ENCODE data around the gene HSPD1.
"Not testable (repeated sequence)": the region's sequence is repeated elsewhere in the genome, so short reads cannot be mapped to it uniquely, and the experiment has no call there.

Gene HSPD1

GRCh38 chr2:197497326-197497725, 2.3 kb downstream of the HSPD1 start:
- no peak for DNase-seq (ENCODE audit: low spot score)
- no peak for FAIRE-seq

- FAIRE-seq, result no peak
Observed at GRCh38 chr2:197496695-197497094, 2.9 kb downstream of the HSPD1 start.

GRCh38 chr2:197495433-197496134, 4.1 kb downstream of the HSPD1 start:
- no peak for FAIRE-seq
- DNase-seq (ENCODE audit: low spot score), result no peak

More at GRCh38 chr2:197496695-197497094, 2.9 kb downstream of the HSPD1 start:
- no peak for DNase-seq (ENCODE audit: low spot score)

- no peak for FAIRE-seq
Observed at GRCh38 chr2:197487385-197487784, 12.3 kb downstream of the HSPD1 start.

GRCh38 chr2:197486175-197486574, 13.5 kb downstream of the HSPD1 start:
- DNase-seq (ENCODE audit: low spot score), result no peak
- FAIRE-seq, result no peak

More at GRCh38 chr2:197487385-197487784, 12.3 kb downstream of the HSPD1 start:
- no peak for DNase-seq (ENCODE audit: low spot score)

GRCh38 chr2:197484248-197484647, 15.4 kb downstream of the HSPD1 start:
- FAIRE-seq, result not testable (repeated sequence)

GRCh38 chr2:197480165-197481036, 19.2 kb downstream of the HSPD1 start:
- FAIRE-seq, result no peak
- no peak for DNase-seq (ENCODE audit: low spot score)

More at GRCh38 chr2:197484248-197484647, 15.4 kb downstream of the HSPD1 start:
- DNase-seq (ENCODE audit: low spot score), result not testable (repeated sequence)

- DNase-seq (ENCODE audit: low spot score) (no peak), FAIRE-seq (no peak)
Observed at GRCh38 chr2:197477797-197478196, 21.8 kb downstream of the HSPD1 start.

GRCh38 chr2:197472166-197472565, 27.5 kb downstream of the HSPD1 start:
- DNase-seq (ENCODE audit: low spot score) (no peak), FAIRE-seq (no peak)

GRCh38 chr2:197464175-197464574, 35.5 kb downstream of the HSPD1 start:
- no peak for FAIRE-seq
- no peak for DNase-seq (ENCODE audit: low spot score)

GRCh38 chr2:197461057-197461456, 38.6 kb downstream of the HSPD1 start:
- DNase-seq (ENCODE audit: low spot score) (no peak), FAIRE-seq (no peak)

GRCh38 chr2:197460649-197461048, 39.0 kb downstream of the HSPD1 start:
- no peak for DNase-seq (ENCODE audit: low spot score)
- no peak for FAIRE-seq

- no peak for DNase-seq (ENCODE audit: low spot score)
Observed at GRCh38 chr2:197455428-197455827, 44.2 kb downstream of the HSPD1 start.

GRCh38 chr2:197454923-197455322, 44.7 kb downstream of the HSPD1 start:
- DNase-seq (ENCODE audit: low spot score), result no peak
- no peak for FAIRE-seq

More at GRCh38 chr2:197455428-197455827, 44.2 kb downstream of the HSPD1 start:
- FAIRE-seq, result no peak

GRCh38 chr2:197453914-197454398, 45.7 kb downstream of the HSPD1 start:
- peak; percentile 87 for DNase-seq (ENCODE audit: low spot score)
- FAIRE-seq, result peak; percentile 18

- DNase-seq (ENCODE audit: low spot score) (peak; percentile 99), FAIRE-seq (peak; percentile 91)
Observed at GRCh38 chr2:197453123-197453913, 46.3 kb downstream of the HSPD1 start, which contains the start of gene COQ10B. COQ10B (plus strand) TSS chr2:197453552; CDS start chr2:197453561, 9 bp downstream.

GRCh38 chr2:197452754-197453122, 46.9 kb downstream of the HSPD1 start:
- FAIRE-seq (no peak), DNase-seq (ENCODE audit: low spot score) (no peak)

GRCh38 chr2:197450935-197451358, 48.7 kb downstream of the HSPD1 start:
- FAIRE-seq; DNase-seq (ENCODE audit: low spot score): not testable (repeated sequence)

GRCh38 chr2:197450465-197450864, 49.2 kb downstream of the HSPD1 start:
- DNase-seq (ENCODE audit: low spot score) (no peak), FAIRE-seq (no peak)

- FAIRE-seq, result no peak
- no peak for DNase-seq (ENCODE audit: low spot score)
Observed at GRCh38 chr2:197446844-197447243, 52.8 kb downstream of the HSPD1 start.

GRCh38 chr2:197445746-197446145, 53.9 kb downstream of the HSPD1 start:
- no peak for DNase-seq (ENCODE audit: low spot score)
- no peak for FAIRE-seq

Data from RCC 7860 (cell line).